IPS-15b (cell line): ENCODE measurements around the gene TRPM8.

Experiments
- H3K27me3 ChIP-seq: one replicate; pipeline ENCODE4 v1.6.1; 2013; ENCODE audit warnings: low read length; ENCODE audit not compliant: control insufficient read depth, insufficient read depth
- H3K36me3 ChIP-seq: one replicate; pipeline ENCODE4 v1.6.1; 2013; ENCODE audit warnings: low read length; ENCODE audit not compliant: control insufficient read depth, insufficient read depth
- H3K4me1 ChIP-seq: one replicate; pipeline ENCODE4 v1.6.1; 2013; ENCODE audit warnings: mild to moderate bottlenecking, low read length; ENCODE audit not compliant: control insufficient read depth, insufficient read depth
- H3K4me3 ChIP-seq: one replicate; pipeline ENCODE4 v1.5.1; 2013; ENCODE audit warnings: low read depth, low read length
- H3K9ac ChIP-seq: one replicate; pipeline ENCODE4 v1.6.1; 2013; ENCODE audit warnings: low read depth, mild to moderate bottlenecking, low read length
- H3K9me3 ChIP-seq: one replicate; pipeline ENCODE4 v1.6.1; 2013; ENCODE audit warnings: mild to moderate bottlenecking, low read length; ENCODE audit not compliant: control insufficient read depth, insufficient read depth

Gene TRPM8

GRCh38 chr2:234033885-234034284, 116.7 kb downstream of the TRPM8 start:
- no peaks in the 10 kb centered on the region for H3K36me3 ChIP-seq
- H3K4me1 ChIP-seq = no peaks in the 10 kb centered on the region
- H3K9ac ChIP-seq = no peak overlapping the region
- H3K9me3 ChIP-seq = no peaks in the 10 kb centered on the region
- H3K27me3 ChIP-seq = no peaks in the 10 kb centered on the region
- no peak overlapping the region for H3K4me3 ChIP-seq

- Histone ChIP-seq H3K36me3 (no peaks in the 10 kb centered on the region), H3K4me3 (no peak overlapping the region), H3K9me3 (no peaks in the 10 kb centered on the region), H3K9ac (no peak overlapping the region), H3K27me3 (no peaks in the 10 kb centered on the region), H3K4me1 (no peaks in the 10 kb centered on the region)
These were observed 121.1 kb downstream of the TRPM8 start for GRCh38 chr2:234038076-234038802.

- Histone ChIP-seq H3K36me3 (no peaks in the 10 kb centered on the region), H3K27me3 (no peaks in the 10 kb centered on the region)
These were observed 127.0 kb downstream of the TRPM8 start for GRCh38 chr2:234044157-234044556.

GRCh38 chr2:234046521-234046920, 129.3 kb downstream of the TRPM8 start:
- H3K27me3 ChIP-seq = no peaks in the 10 kb centered on the region
- H3K9me3 ChIP-seq = no peaks in the 10 kb centered on the region
- no peaks in the 10 kb centered on the region for H3K36me3 ChIP-seq
- H3K9ac ChIP-seq = no peak overlapping the region
- no peak overlapping the region for H3K4me3 ChIP-seq
- H3K4me1 ChIP-seq = no peaks in the 10 kb centered on the region

More at GRCh38 chr2:234044157-234044556, 127.0 kb downstream of the TRPM8 start:
- H3K4me3 ChIP-seq = no peak overlapping the region
- H3K4me1 ChIP-seq = no peaks in the 10 kb centered on the region
- H3K9ac ChIP-seq = no peak overlapping the region
- no peaks in the 10 kb centered on the region for H3K9me3 ChIP-seq

- H3K9ac ChIP-seq = no peak overlapping the region
- no peak overlapping the region for H3K4me3 ChIP-seq
- H3K27me3 ChIP-seq = no peaks in the 10 kb centered on the region
- H3K9me3 ChIP-seq = no peaks in the 10 kb centered on the region
- no peaks in the 10 kb centered on the region for H3K4me1 ChIP-seq
- no peaks in the 10 kb centered on the region for H3K36me3 ChIP-seq
These were observed 130.2 kb downstream of the TRPM8 start for GRCh38 chr2:234047361-234047760.

- Histone ChIP-seq H3K36me3 (no peaks in the 10 kb centered on the region), H3K9me3 (no peaks in the 10 kb centered on the region), H3K9ac (no peak overlapping the region), H3K27me3 (no peaks in the 10 kb centered on the region), H3K4me3 (no peak overlapping the region), H3K4me1 (no peaks in the 10 kb centered on the region)
These were observed 130.9 kb downstream of the TRPM8 start for GRCh38 chr2:234048049-234048448.

GRCh38 chr2:234050455-234051135, 133.4 kb downstream of the TRPM8 start, which contains the start of gene SPP2:
SPP2 (plus strand) TSS chr2:234050702; CDS start chr2:234050787, 85 bp downstream.
- no peaks in the 10 kb centered on the region for H3K36me3 ChIP-seq
- H3K4me3 ChIP-seq = no peak within 1 kb of the TSS
- H3K9me3 ChIP-seq = no peaks in the 10 kb centered on the region
- H3K9ac ChIP-seq = no peak within 1 kb of the TSS
- no peaks in the 10 kb centered on the region for H3K4me1 ChIP-seq
- H3K27me3 ChIP-seq = no peaks in the 10 kb centered on the region

GRCh38 chr2:234051374-234052070, 134.3 kb downstream of the TRPM8 start:
- Histone ChIP-seq H3K27me3 (no peaks in the 10 kb centered on the region), H3K4me1 (no peaks in the 10 kb centered on the region), H3K9ac (no peak overlapping the region), H3K9me3 (no peaks in the 10 kb centered on the region), H3K36me3 (no peaks in the 10 kb centered on the region), H3K4me3 (no peak overlapping the region)

- no peaks in the 10 kb centered on the region for H3K9me3 ChIP-seq
These were observed 141.7 kb downstream of the TRPM8 start for GRCh38 chr2:234058881-234059280.

GRCh38 chr2:234060236-234060635, 143.1 kb downstream of the TRPM8 start:
- H3K27me3 ChIP-seq = no peaks in the 10 kb centered on the region
- no peaks in the 10 kb centered on the region for H3K36me3 ChIP-seq
- no peak overlapping the region for H3K9ac ChIP-seq
- H3K4me1 ChIP-seq = no peaks in the 10 kb centered on the region
- H3K9me3 ChIP-seq = no peaks in the 10 kb centered on the region
- H3K4me3 ChIP-seq = no peak overlapping the region

More at GRCh38 chr2:234058881-234059280, 141.7 kb downstream of the TRPM8 start:
- Histone ChIP-seq H3K4me1 (no peaks in the 10 kb centered on the region), H3K4me3 (no peak overlapping the region), H3K9ac (no peak overlapping the region), H3K36me3 (no peaks in the 10 kb centered on the region), H3K27me3 (no peaks in the 10 kb centered on the region)

DNA sequence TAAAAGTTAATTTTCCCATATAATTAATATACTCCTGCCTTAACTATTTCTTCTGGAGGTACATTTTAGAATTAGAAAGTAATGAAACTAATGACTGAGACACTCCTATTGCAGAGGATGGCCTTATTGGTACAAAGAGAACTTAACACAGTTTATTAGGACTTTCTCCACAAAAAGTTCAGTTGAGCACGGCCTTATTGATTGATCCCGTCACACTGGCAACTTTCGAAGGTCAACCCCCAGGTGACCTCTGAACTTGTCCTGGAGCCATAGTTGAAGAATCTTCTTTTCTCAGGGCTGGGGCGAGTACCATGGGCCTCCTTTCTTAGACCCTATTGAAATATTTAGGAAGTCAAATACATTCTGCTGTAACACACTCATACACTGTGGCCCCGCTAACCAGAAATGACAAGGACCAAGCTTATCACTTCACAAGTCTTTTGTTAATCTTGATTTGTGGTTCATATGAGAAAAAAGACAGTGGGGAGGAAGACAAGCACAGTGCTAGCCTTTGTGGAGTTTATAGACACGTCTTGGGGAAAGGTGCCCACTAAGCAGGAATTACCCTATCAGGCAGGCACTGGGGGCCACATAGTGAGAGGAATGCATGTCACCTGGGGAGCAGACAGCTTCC, 144.6 kb downstream of the TRPM8 start:
- Histone ChIP-seq H3K36me3 (no peaks in the 10 kb centered on the region), H3K9me3 (no peaks in the 10 kb centered on the region), H3K9ac (no peak overlapping the region), H3K27me3 (no peaks in the 10 kb centered on the region), H3K4me1 (no peaks in the 10 kb centered on the region), H3K4me3 (no peak overlapping the region)
